HG03060 (cell line): ENCODE results near the gene LIMCH1.

ENCODE experiments used
- ATAC-seq: cut with Tn5 transposase; IDR thresholded peaks from one replicate; pipeline ENCODE4 v1.9.1; 2021; ENCODE audit warnings: low read depth, moderate number of reproducible peaks; ENCODE audit not compliant: unreplicated experiment

Gene LIMCH1

GRCh38 chr4:41530741-41531140 lies 7.2 kb upstream of the LIMCH1 start:
- ATAC-seq = no peak

GRCh38 chr4:41532336-41532735 lies 5.6 kb upstream of the LIMCH1 start:
- ATAC-seq = no peak

- ATAC-seq = no peak
These were observed 5.1 kb upstream of the LIMCH1 start for GRCh38 chr4:41532882-41533281.

- no peak for ATAC-seq
These were observed 4.3 kb upstream of the LIMCH1 start for GRCh38 chr4:41533680-41534079.

GRCh38 chr4:41534404-41534803 lies 3.6 kb upstream of the LIMCH1 start:
- no peak for ATAC-seq

- ATAC-seq = no peak
These were observed 2.0 kb upstream of the LIMCH1 start for GRCh38 chr4:41535911-41536371.

- no peak for ATAC-seq
These were observed 566 bp upstream of the LIMCH1 start for GRCh38 chr4:41537292-41537890.

GRCh38 chr4:41538887-41539498 lies 1.0 kb downstream of the LIMCH1 start:
- no peak for ATAC-seq

GRCh38 chr4:41539711-41540110 lies 1.8 kb downstream of the LIMCH1 start:
- ATAC-seq = no peak

GRCh38 chr4:41540687-41541086 lies 2.7 kb downstream of the LIMCH1 start:
- no peak for ATAC-seq

GRCh38 chr4:41541687-41542094 lies 3.7 kb downstream of the LIMCH1 start:
- ATAC-seq = no peak

GRCh38 chr4:41542526-41543275 lies 4.7 kb downstream of the LIMCH1 start:
- no peak for ATAC-seq

GRCh38 chr4:41545238-41545637 lies 7.3 kb downstream of the LIMCH1 start:
- no peak for ATAC-seq

- no peak for ATAC-seq
These were observed 8.7 kb downstream of the LIMCH1 start for GRCh38 chr4:41546638-41547037.

- ATAC-seq = no peak
These were observed 10.4 kb downstream of the LIMCH1 start for GRCh38 chr4:41548305-41548880.

GRCh38 chr4:41549478-41549877 lies 11.5 kb downstream of the LIMCH1 start:
- ATAC-seq = no peak

GRCh38 chr4:41550308-41550707 lies 12.4 kb downstream of the LIMCH1 start:
- no peak for ATAC-seq

- ATAC-seq = no peak
These were observed 13.6 kb downstream of the LIMCH1 start for GRCh38 chr4:41551536-41551935.

GRCh38 chr4:41554905-41555304 lies 16.9 kb downstream of the LIMCH1 start:
- ATAC-seq = no peak

GRCh38 chr4:41556526-41556925 lies 18.6 kb downstream of the LIMCH1 start:
- ATAC-seq = no peak

- no peak for ATAC-seq
These were observed 22.1 kb downstream of the LIMCH1 start for GRCh38 chr4:41559940-41560516.
